ENCODE measurements around the gene SORL1-AS1.

SORL1-AS1 gene

GRCh38 chr11:121426476-121427399, 26.0 kb downstream of the SORL1-AS1 start:
- Histone ChIP-seq H3K27me3 (ENCODE audit: control insufficient read depth, insufficient read depth, low read length) (no peaks in the 10 kb centered on the region), H3K9ac (ENCODE audit: low read length in 3 of 3) (no peak overlapping the region), H3K9me3 (ENCODE audit: control insufficient read depth in 2 of 3, insufficient read depth in 1 of 3, low read length in 3 of 3) (no peaks in the 10 kb centered on the region), H3K4me3 (ENCODE audit: low read length in 3 of 3) (peak overlapping the region in 2 of 3 donors; percentile 61 to 62), H3K27ac (ENCODE audit: low read depth in 2 of 2, low read length in 2 of 2) (no peak overlapping the region), H3K36me3 (ENCODE audit: control insufficient read depth in 2 of 3, insufficient read depth in 3 of 3, low read length in 3 of 3) (no peaks in the 10 kb centered on the region), H3K4me1 (ENCODE audit: control insufficient read depth in 2 of 3, insufficient read depth in 2 of 3, low read depth in 1 of 3, low read length in 3 of 3) (peaks cover 0 to 3% (median 0%) of the 10 kb centered on the region in 3 donors)
- intact Hi-C loops (cut with DNase I): no loop called here
- FAIRE-seq: no peak
- DNase-seq: peak; percentile 42 to 75 (median 54)
- TF ChIP-seq CTCF (IDR thresholded peaks at IDR 0.05; ENCODE audit: borderline replicate concordance, extremely low read depth, insufficient read depth): peak; percentile 13

GRCh38 chr11:121425828-121426227, 26.9 kb downstream of the SORL1-AS1 start:
- intact Hi-C loops (cut with DNase I): no loop called here
- Histone ChIP-seq H3K9me3 (ENCODE audit: control insufficient read depth in 2 of 3, insufficient read depth in 1 of 3, low read length in 3 of 3) (no peaks in the 10 kb centered on the region), H3K9ac (ENCODE audit: low read length in 3 of 3) (no peak overlapping the region), H3K27me3 (ENCODE audit: control insufficient read depth, insufficient read depth, low read length) (no peaks in the 10 kb centered on the region), H3K27ac (ENCODE audit: low read depth in 2 of 2, low read length in 2 of 2) (no peak overlapping the region), H3K36me3 (ENCODE audit: control insufficient read depth in 2 of 3, insufficient read depth in 3 of 3, low read length in 3 of 3) (no peaks in the 10 kb centered on the region), H3K4me1 (ENCODE audit: control insufficient read depth in 2 of 3, insufficient read depth in 2 of 3, low read depth in 1 of 3, low read length in 3 of 3) (peaks cover 0 to 3% (median 0%) of the 10 kb centered on the region in 3 donors), H3K4me3 (ENCODE audit: low read length in 3 of 3) (no peak overlapping the region)
- TF ChIP-seq CTCF (IDR thresholded peaks at IDR 0.05; ENCODE audit: borderline replicate concordance, extremely low read depth, insufficient read depth): no peak
- DNase-seq: no peak
- FAIRE-seq: no peak

GRCh38 chr11:121422675-121423074, 30.1 kb downstream of the SORL1-AS1 start:
- no peak overlapping the region for H3K4me3 ChIP-seq (ENCODE audit: low read length in 3 of 3)
- no peaks in the 10 kb centered on the region for H3K27me3 ChIP-seq (ENCODE audit: control insufficient read depth, insufficient read depth, low read length)
- DNase-seq (no peak), FAIRE-seq (no peak)
- H3K9ac ChIP-seq (ENCODE audit: low read length in 3 of 3): no peak overlapping the region
- H3K27ac ChIP-seq (ENCODE audit: low read depth in 2 of 2, low read length in 2 of 2): no peak overlapping the region
- H3K36me3 ChIP-seq (ENCODE audit: control insufficient read depth in 2 of 3, insufficient read depth in 3 of 3, low read length in 3 of 3): no peaks in the 10 kb centered on the region
- no peak for TF ChIP-seq CTCF (IDR thresholded peaks at IDR 0.05; ENCODE audit: borderline replicate concordance, extremely low read depth, insufficient read depth)
- intact Hi-C loops (cut with DNase I): no loop called here
- H3K4me1 ChIP-seq (ENCODE audit: control insufficient read depth in 2 of 3, insufficient read depth in 2 of 3, low read depth in 1 of 3, low read length in 3 of 3): peaks cover 0 to 5% (median 0%) of the 10 kb centered on the region in 3 donors
- no peaks in the 10 kb centered on the region for H3K9me3 ChIP-seq (ENCODE audit: control insufficient read depth in 2 of 3, insufficient read depth in 1 of 3, low read length in 3 of 3)

Data from kidney (tissue), 13 donors.